NCI-H146 (cell line): ENCODE measurements around the gene AGFG2.
"Not testable (repeated sequence)": the region's sequence is repeated elsewhere in the genome, so short reads cannot be mapped to it uniquely, and the experiment has no call there.

Source experiments
- DNase-seq: peaks from one replicate; lab custom pipeline; 2025; lab: John Stamatoyannopoulos, UW

Gene AGFG2

DNA sequence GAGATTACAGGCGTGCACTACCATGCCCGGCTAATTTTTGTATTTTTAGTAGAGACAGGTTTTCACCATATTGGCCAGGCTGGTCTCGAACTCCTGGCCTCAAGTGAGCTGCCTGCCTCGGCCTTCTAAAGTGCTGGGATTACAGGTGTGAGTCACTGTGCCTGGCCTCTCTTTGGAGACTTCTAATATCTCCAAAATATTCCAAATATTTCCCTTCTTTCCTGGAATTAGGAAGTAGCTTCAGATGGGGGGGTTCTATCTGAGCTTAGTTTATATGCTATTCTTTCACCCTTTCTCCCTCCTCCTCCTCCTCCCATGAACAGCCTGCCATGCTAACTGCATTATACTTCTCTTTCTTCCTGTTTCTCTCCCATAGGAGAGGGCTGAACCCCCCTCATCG is 9.4 kb downstream of the AGFG2 start:
- not testable (repeated sequence) for DNase-seq

DNA sequence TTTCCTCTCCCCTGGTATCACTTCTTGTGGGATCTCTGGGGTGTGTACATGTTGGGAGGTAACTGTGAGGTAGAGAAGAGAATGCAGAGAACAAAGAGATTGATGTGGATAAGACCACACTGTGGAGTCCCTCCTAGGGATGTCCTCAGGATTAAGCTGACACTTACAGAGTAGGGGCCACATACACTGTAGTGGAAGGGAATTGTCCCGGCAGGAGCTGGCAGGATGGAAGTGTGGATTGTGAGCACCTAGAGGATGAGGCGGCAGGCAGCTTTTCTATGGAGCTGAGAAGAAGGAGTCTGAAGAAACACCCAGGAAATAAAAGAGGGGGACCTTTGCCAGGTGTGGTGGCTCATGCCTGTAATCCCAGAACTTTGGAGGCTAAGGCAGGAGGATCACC is 13.5 kb downstream of the AGFG2 start:
- DNase-seq, result no peak

DNA sequence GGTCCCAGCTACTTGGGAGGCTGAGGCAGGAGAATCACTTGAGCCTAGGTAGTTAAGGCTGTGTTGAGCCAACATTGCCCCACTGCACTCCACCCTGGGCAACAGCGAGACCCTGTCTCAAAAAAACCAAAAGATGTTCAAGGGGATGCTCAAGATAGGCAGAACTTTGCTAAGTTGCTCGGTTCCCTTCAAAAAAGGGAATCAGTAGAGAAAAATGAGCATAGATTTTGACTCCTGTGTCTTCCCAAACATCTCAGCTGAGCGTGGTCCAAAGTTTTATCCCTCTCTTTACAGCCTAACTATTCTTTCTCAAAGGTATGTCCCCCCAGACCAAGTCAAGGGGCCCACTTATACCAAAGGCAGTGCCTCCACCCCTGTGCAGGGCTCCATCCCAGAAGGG is 14.0 kb downstream of the AGFG2 start:
- no peak for DNase-seq

DNA sequence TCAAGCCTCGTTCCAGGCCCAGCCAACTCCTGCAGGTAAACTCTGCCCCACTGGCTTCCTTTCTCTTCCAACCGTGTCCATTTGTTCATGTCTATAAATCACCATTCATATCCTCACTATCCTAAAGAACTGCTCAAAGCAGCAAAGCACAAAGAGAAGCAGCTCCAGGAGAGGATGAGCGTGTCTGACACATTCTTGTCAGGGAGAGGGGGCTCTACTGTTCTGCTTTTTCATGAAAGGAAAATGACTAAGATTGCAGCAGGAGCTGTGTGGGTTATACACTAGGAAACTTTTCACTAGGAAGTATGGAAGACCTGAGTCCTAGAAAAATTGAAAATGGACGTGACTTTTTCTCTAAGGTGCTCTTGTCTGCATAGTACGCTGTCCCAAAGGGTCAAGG is 16.7 kb downstream of the AGFG2 start:
- no peak for DNase-seq

DNA sequence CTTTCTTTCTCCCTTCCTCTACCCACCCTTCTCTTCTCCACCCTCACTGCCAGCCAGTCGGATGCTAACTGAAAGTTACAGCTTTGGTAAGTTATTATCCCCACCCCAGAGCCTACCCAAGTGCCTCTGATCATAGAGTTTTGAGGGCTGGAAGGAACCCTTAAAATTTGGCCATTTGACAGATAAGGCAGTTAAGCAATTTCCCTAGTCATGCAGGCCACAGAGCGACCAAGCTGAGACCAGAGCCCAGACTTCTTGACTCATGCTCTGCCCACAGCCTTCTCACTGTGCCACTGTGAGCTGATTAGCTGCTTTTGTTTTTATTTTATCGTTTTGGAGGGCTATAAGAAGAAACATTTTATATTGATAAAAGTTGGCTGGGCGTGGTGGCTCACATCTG is 17.5 kb downstream of the AGFG2 start:
- DNase-seq, result no peak

DNA sequence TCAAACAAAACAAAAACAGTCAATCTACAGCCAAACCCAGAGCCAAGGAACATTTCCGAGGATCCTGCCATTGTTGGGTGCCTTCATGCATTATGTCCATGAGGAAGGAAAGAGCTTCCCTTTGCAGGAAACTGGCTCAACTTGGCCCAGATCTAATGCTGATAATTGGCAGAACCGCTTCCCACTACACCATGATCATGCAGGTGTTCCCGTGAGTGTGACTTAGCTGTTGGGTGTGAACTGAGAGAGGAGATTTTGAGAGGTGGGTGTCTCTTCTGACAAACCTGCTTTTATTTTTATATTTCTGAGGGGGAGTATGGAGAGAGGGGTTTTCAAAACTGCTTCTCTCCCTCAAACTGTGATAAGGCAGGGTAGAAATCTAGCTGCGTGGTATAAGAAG is 20.1 kb downstream of the AGFG2 start:
- no peak for DNase-seq

DNA sequence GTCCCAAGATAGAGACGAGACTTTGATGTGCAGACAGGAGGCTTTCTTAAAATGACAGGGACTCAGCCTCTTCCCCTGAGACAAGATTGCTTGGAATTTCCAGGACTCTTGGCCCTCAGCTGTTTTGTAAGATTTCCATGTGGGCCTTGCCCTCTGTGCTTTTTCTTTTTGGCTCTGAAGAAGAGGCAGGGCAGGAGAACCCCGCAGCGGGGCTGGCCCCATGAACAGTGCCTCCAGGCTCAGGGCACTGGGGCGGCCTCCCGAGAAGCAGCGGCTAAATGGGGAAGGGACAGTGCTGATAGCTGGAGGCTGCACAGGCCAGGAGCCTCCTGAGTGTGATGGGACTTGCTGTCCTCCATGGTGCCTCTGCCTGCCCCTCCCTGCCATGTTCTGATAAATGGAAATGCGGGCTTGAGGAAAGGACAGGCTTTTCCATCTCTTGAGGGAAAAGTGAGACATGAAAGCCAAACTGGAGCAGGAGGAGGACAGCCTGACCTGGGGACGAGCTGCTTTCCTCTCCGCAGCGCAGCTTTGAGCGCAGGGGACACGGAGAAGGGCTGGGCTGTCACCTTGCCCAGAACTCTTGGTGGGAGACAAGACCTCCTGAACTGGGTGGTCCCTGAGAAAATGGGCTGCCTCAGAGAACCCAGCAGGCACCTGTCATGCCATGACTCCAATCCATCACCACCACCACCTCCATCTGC is 22.6 kb downstream of the AGFG2 start:
- no peak for DNase-seq

DNA sequence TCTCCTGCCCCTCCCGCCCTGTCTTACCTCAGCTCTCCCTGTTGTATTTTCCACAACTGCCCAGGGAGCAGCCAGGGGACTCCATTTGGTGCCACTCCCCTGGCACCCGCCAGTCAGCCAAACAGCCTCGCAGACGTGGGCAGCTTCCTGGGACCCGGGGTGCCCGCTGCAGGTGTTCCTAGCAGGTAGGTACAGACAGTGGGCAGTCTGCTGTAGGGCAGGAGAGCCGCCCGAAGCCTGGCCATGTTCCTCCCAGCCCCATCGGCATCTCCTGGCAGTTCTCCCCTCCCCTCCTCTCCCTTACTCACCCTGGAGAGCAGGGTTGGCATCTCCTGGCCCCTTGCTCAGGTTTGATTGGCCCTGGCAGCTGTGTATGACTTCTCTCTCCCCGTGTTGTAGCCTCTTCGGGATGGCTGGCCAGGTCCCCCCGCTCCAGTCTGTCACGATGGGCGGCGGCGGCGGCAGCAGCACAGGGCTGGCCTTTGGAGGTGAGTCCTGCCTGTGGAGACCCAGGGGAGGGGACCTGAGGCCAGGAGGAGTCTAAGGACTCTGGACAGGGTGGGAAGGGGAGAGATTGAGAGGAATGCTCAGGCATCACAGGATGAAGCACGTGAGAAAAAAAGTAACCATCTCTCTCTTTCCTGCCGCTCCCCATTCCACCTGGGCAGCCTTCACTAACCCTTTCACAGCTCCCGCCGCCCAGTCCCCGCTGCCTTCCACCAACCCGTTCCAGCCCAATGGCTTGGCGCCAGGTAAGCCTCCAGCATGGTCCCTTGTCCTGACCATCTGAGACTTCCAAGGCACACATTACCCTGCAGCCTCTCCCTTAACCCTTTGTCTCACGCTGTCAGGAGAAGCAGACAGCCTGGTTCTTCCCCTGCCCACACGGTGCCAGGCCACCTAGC is 23.4 kb downstream of the AGFG2 start:
- no peak for DNase-seq

DNA sequence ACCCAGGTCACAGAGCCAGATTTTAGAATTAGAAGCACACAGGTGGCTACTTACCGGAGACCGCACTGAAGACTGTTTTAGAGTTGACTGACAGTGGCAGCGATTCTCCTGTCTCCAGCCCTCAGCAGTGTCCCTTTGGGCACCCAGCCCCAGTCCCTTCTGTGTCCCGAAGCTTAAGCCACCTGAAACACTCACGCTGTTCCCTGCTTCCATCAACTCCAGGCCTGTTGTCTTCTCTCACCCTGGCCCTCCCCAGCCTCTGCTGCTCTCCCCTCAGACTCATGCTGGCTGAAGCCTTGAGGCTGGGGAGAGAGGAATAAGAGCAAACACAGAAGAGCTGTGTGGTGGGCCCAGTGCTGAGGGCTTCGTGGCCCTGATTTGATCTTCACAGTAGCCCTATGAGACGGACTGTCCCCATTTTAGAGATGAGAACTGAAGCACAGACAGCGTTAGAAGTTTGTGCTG is 24.1 kb downstream of the AGFG2 start:
- no peak for DNase-seq

DNA sequence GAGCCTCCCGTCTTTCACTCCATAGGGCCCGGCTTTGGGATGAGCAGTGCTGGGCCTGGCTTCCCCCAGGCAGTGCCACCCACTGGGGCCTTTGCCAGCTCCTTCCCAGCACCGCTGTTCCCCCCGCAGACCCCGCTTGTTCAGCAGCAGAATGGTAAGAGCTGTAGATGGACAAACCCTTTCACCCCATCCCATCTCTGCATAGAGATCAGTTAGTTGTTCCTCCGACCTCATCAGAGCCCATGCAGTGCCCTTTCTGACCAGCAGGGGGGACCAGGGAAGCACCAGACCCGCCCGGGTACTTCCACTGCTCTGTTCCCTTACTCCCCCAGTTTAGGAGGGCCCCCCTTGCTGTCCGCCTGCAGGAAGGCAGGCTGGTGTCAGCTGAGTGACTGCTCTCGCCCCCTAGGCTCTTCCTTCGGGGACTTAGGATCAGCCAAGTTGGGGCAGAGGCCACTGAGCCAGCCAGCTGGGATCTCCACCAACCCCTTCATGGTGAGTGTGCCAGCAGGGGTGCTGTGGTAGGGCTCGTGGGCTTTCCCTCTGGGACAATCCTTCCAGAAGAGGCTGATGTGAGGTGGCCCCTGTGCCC is 24.9 kb downstream of the AGFG2 start:
- DNase-seq, result peak; percentile 47

DNA sequence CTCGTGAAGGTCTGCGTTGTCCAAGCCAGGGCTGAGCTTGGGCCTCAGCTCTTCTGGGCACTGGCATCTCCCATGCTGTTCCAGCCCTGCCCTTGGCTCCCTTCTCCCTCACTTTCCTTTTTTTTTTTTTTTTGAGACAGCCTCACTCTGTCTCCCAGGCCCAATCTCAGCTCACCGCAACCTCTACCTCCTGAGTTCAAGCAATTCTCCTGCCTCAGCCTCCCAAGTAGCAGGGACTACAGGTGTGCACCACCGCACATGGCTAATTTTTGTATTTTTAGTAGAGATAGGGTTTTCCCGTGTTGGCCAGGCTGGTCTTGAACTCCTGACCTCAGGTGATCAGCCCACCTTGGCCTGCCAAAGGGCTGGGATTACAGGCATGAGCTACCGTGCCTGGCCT is 25.4 kb downstream of the AGFG2 start:
- DNase-seq, result not testable (repeated sequence)

DNA sequence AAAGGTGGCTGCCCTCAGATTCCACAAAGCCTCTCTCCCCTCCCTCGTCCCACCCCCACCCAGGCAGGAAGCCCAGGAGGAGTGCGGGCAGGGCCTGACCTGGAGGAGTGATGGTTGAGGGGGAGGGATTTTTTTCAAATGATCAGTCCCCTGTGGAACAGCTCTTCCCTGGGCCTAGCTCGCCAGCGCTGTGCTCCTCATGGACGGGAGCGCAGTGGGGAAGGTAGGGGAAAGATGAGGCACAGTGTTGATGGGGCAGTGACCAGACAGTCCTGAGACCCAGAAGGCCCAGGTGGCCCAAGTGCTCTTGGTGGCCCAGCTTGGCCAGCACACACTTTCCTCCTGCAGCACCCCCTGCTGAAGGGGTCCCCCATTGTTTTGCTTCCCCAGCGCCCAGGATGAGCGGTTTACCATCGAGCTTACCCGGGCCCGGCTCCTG is 26.1 kb downstream of the AGFG2 start:
- no peak for DNase-seq

DNA sequence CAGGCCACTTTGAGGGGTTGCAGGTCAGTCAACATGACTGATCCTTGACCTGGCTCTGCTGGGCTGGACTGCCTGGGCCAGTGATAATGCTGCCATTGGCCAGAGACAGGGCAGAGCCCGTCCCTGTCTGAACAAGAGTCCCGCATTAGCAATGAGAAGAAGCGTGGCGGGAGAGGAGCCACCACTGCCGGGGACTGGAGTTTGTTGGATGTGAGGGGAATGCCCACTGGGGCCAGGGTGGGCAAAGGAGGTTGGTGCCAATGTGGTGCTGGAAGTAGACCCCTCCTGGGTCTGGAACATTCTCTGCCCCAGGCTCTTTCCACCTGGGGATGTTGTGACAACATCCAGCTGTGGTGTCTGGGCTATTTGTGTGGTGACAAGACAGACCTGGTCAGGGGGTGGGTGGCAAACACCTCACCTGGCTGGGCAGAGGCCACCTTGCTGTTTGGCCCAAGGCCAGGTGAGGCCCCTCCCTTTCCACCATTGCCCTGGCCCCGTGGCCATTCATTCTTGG is 27.1 kb downstream of the AGFG2 start:
- DNase-seq, result no peak

DNA sequence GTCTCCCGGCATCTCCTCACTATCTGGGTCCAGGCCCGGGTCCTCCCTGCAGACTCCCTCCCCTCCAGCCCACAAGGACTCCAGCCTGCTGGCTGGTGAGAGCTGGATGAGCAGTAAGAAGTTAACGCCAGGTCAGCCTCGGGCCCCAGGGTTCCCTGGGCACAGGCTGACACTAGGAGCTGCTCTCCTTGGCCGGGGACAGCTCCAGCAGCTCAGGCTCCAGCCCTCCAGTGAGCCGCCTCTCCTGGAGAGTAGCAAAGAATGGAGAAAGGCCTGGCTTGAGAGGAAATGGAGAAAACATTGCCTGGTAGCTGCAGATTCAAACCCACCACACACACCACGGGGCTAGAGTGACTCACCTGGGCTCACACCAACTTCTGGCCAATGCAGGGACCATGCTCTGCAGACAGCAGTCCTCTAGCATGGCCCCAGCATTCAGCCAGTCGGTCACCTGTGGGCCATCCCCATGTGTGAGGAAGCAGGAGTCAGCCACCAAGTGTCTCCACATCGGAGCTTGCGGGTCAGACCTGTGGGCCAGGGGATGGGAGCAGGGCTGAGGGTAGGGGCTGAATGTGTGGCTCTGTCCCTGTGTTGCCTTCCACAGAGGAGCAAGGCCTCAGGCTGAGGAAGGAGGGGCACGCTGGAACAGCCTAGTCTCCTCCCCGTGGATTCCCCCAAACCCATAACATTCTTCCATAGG is 28.2 kb downstream of the AGFG2 start:
- DNase-seq, result no peak

DNA sequence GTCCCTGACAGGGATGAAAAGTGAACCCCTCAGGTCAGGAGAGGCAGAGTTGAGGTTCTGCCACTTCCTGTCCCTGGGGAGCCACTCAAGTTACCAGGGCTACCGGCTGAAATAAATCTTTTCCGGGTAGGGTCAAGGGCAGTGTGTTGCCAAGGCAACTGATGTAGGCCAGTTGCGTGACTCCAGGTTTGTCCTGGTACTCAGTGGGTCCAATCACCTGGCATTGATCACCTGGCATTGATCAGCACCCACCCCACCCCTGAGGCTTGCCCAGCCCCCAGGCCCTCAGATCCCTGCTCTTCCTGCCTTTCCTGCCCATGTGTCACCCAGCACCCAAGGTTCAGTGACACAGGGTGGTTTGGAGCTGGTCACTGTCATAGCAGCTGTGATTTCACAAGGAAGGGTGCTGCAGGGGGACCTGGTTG is 28.8 kb downstream of the AGFG2 start:
- peak; percentile 29 for DNase-seq

DNA sequence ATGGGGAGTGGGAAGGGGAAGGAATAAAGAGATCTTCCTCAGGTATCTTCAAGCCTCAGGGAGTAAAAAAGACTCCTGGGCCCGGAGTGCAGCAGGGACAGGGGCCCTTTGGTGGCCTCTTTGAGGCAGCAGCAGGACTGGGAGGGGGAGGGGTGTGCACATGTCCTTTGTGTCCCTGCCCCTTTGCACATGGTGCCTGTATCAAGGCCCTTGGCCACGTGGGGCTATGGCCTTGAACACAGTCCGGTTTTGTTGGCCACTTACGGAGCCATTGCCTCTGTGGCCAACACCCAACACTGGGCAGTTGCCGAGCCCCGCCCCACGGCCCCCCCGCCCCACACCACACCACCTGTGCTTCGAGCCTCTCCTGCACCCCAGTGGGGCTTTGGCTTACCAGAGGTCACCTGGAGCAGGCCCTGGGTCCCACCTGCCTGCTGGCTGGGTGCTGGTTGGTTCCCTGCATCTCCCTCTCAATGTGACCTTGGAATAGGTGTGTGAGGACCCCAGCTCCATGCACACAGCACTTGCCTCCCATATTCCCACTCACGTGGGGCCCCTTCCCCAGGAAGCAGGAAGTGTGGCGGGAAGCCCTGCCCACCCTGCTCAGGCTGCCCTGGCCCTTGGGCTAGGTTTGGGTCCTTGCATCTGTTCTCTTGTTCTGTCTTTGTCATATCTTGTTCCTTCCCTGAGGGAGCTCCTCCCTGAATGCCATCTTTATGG is 29.3 kb downstream of the AGFG2 start:
- no peak for DNase-seq

DNA sequence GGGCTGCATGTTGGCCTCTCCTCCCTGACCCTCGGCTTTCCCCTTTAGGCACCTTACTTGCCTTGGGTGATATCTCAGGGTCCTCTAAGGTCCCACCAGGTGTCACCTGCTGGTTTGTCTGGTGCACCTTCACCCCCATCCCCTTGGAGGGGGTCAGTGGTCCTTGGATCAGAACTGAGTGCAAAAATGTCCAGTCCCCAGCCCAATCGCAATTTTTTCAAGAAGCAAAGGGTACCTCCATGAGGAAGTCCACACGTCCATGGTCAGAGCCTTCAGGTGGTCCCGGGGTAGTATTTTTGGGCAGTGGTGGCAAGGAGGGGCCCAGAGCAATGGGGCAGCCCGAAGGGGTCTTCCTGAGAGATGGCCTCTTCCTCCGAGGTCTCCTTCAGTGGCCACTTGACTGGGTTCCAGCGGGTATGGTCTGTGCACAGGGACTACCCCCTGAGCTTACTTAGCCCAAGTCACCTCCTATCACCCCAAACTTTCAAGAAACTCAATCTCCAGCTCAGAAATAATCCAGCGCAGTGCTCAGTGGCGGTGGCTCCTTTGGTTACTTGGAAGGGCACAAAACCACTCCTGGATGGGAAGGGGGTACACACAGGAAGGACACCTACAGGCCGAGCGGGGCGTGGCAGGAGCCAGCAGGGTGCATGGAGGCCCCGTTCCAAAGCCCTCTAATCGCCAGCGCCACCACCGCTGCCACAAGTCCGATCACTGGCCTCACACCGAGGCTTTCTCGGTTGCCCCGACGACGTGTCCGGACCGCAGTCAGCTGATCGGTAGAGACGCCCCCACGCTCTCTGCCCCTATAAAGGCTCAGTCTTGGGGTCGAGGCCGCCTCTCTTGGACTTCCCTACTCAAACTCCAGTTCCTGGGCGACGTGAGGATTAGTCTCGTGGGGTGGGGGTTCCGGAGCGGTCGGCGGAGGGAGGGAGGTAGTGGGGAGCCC is 30.2 kb downstream of the AGFG2 start:
- peak; percentile 75 for DNase-seq

DNA sequence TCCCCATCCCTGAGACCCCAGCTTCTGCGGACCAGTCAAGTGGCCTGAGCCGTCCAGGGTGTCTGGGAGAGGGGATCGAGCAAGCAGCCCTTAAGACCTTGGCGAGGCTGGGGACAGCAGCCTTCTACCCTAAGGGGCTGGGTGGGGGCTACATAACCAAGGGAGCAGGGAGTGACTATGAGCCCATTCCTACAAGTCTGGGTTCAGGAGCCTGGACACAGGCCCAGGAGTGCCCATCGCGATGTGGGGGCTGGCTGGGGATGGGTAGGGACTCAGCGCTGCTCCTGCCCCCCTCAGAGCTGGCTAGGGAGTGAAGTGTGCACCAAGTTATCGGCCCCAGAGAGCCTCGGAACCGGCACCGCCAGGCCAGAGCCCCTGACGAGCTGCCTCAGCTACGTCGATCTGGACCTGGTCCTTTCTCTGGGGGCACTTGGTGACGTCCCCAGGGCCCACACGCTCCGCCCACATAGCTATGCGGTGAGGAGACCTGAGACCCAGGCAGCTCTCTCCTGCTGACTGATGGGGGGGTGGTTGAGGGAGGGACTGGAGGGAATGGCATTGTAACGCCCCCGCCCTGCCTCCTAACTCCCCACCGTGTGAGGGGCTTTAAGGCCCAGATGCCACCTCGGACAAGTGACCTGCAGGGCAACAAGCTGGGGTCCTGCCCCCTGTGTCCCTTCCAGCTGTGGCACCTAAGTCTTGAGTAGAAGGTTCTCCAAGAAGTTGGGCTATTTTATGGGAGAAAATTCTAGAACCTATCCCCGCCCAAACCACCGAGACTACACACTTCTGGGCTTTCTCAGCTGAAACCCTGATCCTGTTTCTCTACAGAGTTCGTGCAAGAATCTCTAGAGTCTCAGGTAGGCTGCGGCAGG is 32.2 kb downstream of the AGFG2 start:
- no peak for DNase-seq

DNA sequence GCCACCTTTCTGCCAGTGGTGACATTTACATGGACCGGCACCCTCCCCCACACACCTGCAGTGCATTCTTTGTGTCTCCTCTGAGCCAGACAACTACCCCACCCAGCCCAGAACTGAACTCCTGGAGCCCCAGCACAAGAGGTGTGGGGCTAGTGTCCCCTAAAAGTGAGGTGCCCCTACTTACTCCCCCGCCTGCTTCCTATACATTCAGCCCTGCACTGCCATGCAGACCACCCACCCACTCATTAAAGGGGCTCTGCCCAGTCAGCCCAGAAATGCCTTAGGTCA is 32.8 kb downstream of the AGFG2 start:
- no peak for DNase-seq
